Measurements from ENCODE around the gene ARPC1A.

DNA sequence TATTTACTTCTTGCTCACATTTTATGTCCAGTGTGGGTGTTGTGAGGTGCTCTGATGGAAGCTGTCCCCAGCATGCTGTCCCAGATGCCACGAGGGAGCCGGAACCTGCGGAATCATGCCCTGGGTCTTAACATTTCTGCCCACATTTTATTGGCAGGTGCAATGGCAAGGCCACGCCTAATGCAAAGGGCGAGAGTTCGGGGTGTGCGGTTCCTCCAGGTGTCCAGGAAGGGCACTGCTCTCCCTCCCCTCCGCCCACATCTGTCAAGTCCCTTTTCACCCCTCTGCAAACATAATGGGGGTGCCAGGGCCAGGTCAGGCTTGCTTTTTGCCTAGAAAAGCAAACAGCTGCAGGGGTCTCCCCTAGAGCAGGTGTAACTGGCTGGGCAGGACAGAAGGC, 66.3 kb downstream of the ARPC1A start:
- TF ChIP-seq, protein P1, sequence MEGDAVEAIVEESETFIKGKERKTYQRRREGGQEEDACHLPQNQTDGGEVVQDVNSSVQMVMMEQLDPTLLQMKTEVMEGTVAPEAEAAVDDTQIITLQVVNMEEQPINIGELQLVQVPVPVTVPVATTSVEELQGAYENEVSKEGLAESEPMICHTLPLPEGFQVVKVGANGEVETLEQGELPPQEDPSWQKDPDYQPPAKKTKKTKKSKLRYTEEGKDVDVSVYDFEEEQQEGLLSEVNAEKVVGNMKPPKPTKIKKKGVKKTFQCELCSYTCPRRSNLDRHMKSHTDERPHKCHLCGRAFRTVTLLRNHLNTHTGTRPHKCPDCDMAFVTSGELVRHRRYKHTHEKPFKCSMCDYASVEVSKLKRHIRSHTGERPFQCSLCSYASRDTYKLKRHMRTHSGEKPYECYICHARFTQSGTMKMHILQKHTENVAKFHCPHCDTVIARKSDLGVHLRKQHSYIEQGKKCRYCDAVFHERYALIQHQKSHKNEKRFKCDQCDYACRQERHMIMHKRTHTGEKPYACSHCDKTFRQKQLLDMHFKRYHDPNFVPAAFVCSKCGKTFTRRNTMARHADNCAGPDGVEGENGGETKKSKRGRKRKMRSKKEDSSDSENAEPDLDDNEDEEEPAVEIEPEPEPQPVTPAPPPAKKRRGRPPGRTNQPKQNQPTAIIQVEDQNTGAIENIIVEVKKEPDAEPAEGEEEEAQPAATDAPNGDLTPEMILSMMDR (IDR thresholded peaks at IDR 0.05 in 8 of 11, conservative IDR thresholded peaks at IDR 0.05 in 3 of 11): no peak
- no peak for TF ChIP-seq POLR2A (IDR thresholded peaks at IDR 0.05)
- TF ChIP-seq POLR2AphosphoS5 (IDR thresholded peaks at IDR 0.05): no peak

Data from spleen (tissue), 7 donors.